BJ (cell line): ENCODE results near the gene SH3BGRL. TPM values are rescaled to one million over a fixed set of nuclear protein-coding genes. Genes with fewer than 3 reads are reported as not detected.

Source experiments
- CTCF ChIA-PET: fragments of 350-600 bp; formaldehyde crosslinking; extraction: SDS; loops from one replicate; lab custom pipeline; 2021; ENCODE audit warnings: antibody characterized with exemption, inconsistent platforms; lab: Yijun Ruan, JAX
- POLR2A ChIA-PET: fragments of 300-600 bp; sonication (Branson Sonifier 250); formaldehyde crosslinking; extraction: SDS; loops from one replicate; lab custom pipeline; 2021; ENCODE audit warnings: antibody characterized with exemption; lab: Charles Lee
- DNase-seq: peaks from one replicate; pipeline ENCODE4 v3.0.0-alpha.2; 2011; ENCODE audit warnings: low read depth
- H3K27me3 ChIP-seq: 2 replicates; pipeline ENCODE4 v1.6.0; 2011; ENCODE audit warnings: low read length; ENCODE audit not compliant: control insufficient read depth, insufficient read depth
- H3K36me3 ChIP-seq: 2 replicates; pipeline ENCODE4 v1.5.1; 2011; ENCODE audit warnings: low read length; ENCODE audit not compliant: control insufficient read depth, insufficient read depth
- H3K4me3 ChIP-seq: 2 replicates; pipeline ENCODE4 v1.5.1; 2011; ENCODE audit warnings: low read depth, mild to moderate bottlenecking, control low read depth, low read length
- polyA plus RNA-seq: library from polyadenylated mRNA; depleted of rRNA; stranded (reverse); fragments of >200 nt; gene quantifications from 2 replicates; pipeline ENCODE4 v1.2.3, GENCODE V29; 2011
- TF ChIP-seq, protein P1 (sequence below): IDR thresholded peaks from 2 replicates; pipeline ENCODE4 v1.5.1; 2011; ENCODE audit warnings: low read depth, mild to moderate bottlenecking, control low read depth, inconsistent platforms, low read length, moderate library complexity; ENCODE audit not compliant: insufficient read depth

SH3BGRL gene
- polyA plus RNA-seq, 1 experiment, result 85.2 TPM

DNA sequence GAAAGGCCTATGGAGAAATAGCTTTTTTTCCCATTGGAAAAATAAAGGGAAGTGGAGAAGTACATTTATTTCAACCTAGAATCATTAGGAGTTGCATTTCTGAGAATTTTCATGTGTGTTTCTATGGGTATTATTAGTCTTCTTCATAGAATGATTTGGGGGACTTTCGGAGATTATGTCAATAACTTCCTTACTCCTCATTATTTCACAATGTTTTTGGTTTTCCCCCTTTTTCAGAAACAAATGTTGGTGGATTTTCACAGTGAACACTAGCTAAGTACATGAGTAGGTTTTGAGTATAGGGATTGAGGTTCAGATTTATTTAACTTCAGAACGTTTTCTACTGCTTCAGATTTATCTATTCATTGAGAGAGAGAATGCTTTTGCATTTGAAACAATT, 54.0 kb downstream of the SH3BGRL start:
- DNase-seq, result no peak
- no peaks in the 10 kb centered on the region for H3K27me3 ChIP-seq
- ChIA-PET POLR2A (no interaction called here), CTCF (no interaction called here)
- TF ChIP-seq, protein P1, sequence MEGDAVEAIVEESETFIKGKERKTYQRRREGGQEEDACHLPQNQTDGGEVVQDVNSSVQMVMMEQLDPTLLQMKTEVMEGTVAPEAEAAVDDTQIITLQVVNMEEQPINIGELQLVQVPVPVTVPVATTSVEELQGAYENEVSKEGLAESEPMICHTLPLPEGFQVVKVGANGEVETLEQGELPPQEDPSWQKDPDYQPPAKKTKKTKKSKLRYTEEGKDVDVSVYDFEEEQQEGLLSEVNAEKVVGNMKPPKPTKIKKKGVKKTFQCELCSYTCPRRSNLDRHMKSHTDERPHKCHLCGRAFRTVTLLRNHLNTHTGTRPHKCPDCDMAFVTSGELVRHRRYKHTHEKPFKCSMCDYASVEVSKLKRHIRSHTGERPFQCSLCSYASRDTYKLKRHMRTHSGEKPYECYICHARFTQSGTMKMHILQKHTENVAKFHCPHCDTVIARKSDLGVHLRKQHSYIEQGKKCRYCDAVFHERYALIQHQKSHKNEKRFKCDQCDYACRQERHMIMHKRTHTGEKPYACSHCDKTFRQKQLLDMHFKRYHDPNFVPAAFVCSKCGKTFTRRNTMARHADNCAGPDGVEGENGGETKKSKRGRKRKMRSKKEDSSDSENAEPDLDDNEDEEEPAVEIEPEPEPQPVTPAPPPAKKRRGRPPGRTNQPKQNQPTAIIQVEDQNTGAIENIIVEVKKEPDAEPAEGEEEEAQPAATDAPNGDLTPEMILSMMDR, result no peak
- H3K36me3 ChIP-seq, result no peaks in the 10 kb centered on the region
- no peak overlapping the region for H3K4me3 ChIP-seq

DNA sequence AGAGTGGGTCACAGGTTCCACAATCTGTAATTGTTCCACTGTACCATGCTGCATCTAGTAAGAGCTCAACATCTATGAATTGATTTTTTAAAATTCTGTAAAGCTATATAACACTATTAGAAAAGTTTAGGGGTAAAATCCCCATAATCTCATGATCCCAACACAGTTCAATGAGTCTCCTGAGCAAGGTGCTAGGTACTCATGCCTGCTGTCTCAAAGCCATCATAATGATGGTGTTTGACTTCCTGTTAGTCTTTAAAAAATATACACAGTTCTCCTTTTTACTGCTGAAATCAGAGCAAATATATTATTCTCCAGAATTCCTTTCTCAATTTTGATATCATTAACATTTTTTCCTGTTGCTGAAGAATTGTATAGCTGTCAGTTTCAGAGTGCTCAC, 55.9 kb downstream of the SH3BGRL start:
- TF ChIP-seq, protein P1, result no peak
- H3K27me3 ChIP-seq, result no peaks in the 10 kb centered on the region
- no peak for DNase-seq
- POLR2A ChIA-PET, result no interaction called here
- CTCF ChIA-PET, result no interaction called here
- no peak overlapping the region for H3K4me3 ChIP-seq
- no peaks in the 10 kb centered on the region for H3K36me3 ChIP-seq

DNA sequence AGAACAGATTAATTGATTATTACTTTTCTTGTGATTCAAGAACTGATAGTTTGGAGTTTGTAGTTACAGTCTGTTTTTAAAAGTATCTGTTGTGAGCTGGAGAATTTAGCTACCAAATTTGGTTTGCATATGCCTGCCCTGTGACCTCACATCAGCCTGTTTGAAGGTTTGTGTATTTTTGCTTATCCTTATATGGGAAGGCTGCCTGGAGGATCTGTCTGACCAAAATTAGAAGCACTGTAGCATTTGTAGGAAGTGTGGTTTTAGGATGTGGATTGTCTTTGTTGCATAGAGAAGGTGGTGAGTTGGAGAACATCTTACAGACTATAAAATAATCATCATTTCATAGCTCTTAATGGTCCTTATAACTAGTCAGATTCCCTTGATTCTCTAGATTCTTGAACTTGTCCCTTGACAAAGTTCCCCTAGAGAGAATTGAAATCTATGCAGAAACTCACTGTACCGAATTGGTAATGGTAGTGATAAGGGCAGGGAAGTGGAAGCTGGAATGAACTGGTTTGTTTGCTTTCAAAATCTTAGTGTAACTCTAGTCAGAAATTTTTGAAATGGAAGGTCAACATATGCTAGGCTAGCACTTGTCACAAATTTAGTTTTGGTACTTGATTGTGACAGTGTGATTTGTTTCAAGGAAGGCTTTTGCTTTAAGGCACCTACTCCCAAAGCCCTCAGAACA, 57.3 kb downstream of the SH3BGRL start:
- Histone ChIP-seq H3K27me3 (no peaks in the 10 kb centered on the region), H3K36me3 (no peaks in the 10 kb centered on the region), H3K4me3 (no peak overlapping the region)
- TF ChIP-seq, protein P1, result no peak
- CTCF ChIA-PET, result no interaction called here
- POLR2A ChIA-PET, result no interaction called here
- DNase-seq, result no peak

DNA sequence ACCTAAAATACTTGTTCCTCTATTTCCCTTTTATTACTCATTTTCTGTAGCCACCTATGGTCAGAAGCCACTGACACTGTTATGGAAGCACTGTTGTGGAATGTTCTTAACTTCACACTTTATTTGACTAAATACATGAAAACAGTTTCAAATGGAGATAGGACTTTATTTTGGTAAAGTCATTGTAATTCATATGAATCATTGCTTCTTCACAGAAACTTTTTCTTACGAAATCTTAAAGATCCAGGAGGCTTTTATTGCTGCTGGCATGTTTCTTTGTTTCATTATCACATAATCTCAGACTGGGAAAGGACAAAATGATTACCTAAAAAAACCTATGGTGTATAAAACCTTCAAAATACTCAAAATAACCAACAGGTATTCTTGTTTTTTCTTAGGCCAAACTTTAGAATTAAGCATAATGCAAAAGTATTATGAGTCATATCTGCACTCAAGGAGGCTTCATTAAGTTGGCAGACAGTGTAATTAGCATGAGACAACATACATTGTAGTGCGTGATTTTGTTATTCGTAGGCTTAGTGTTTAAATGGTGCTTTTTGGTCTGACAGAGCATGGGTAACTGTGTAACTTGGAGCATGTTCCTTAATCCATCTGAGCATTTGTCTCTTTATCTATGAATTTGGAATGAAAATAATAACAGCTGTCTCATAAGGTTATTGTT, 58.0 kb downstream of the SH3BGRL start:
- TF ChIP-seq, protein P1, result no peak
- Histone ChIP-seq H3K27me3 (no peaks in the 10 kb centered on the region), H3K4me3 (no peak overlapping the region), H3K36me3 (no peaks in the 10 kb centered on the region)
- no peak for DNase-seq
- ChIA-PET CTCF (no interaction called here), POLR2A (no interaction called here)

DNA sequence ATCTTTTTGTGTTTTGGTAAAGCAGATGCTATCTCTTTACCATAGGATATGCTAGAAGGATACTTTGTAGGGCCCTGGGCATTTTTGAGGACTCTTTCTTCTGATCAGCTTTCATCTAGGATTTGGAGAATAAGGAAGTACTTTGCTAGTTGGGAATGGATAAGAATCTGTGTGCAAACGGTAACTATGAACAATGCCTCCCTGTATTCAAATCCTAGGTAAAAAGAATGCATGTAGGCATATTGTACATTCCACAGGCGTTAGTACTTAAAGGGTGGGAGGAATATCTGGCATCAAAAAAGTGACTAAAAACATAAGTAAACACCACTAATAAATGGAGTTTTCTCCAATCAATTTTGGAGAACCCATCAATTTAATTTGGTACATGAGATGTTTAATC, 59.7 kb downstream of the SH3BGRL start:
- TF ChIP-seq, protein P1, result no peak
- Histone ChIP-seq H3K27me3 (no peaks in the 10 kb centered on the region), H3K4me3 (no peak overlapping the region), H3K36me3 (no peaks in the 10 kb centered on the region)
- no peak for DNase-seq
- ChIA-PET CTCF (interaction anchor here (0.6 kb wide), 1 partner anchor 20 kb away, joined by 3 read pairs; no protein-coding TSS in a partner anchor), POLR2A (no interaction called here)
